WTC11 (cell line): Measurements from ENCODE around the gene IFNLR1. TPM values are rescaled to one million over a fixed set of nuclear protein-coding genes. Genes with fewer than 3 reads are reported as not detected.

ENCODE experiments used
- ATAC-seq: fragments of 200-7000 bp; cut with Tn5 transposase; 2 replicates; pipeline ENCODE4 v1.10.0; 2021; ENCODE audit warnings: mild to moderate bottlenecking, moderate library complexity
- CTCF ChIA-PET: fragments of 300-600 bp; sonication (Branson Sonifier 250); formaldehyde crosslinking; loops from one replicate; lab custom pipeline; 2021; ENCODE audit warnings: antibody characterized with exemption; lab: Charles Lee
- POLR2A ChIA-PET: fragments of 350-600 bp; sonication (Branson Sonifier 250); formaldehyde crosslinking; loops from one replicate; lab custom pipeline; 2021; ENCODE audit warnings: antibody characterized with exemption; lab: Charles Lee
- DNase-seq: peaks from one replicate; pipeline ENCODE4 v3.0.0; 2021; ENCODE audit warnings: low spot score
- H3K27ac Mint-ChIP-seq: 2 replicates; pipeline ENCODE4 v1.8.0; 2021; ENCODE audit warnings: mixed read lengths
- H3K27me3 Mint-ChIP-seq: 2 replicates; pipeline ENCODE4 v1.8.0; 2021; ENCODE audit warnings: low read depth, mild to moderate bottlenecking, moderate library complexity, mixed read lengths
- H3K36me3 Mint-ChIP-seq: 2 replicates; pipeline ENCODE4 v1.8.0; 2021; ENCODE audit warnings: mixed read lengths
- H3K4me1 Mint-ChIP-seq: 2 replicates; pipeline ENCODE4 v1.8.0; 2022; ENCODE audit warnings: mixed read lengths
- H3K4me3 Mint-ChIP-seq: 2 replicates; pipeline ENCODE4 v1.8.0; 2021; ENCODE audit warnings: mild to moderate bottlenecking, moderate library complexity, mixed read lengths
- H3K9me3 Mint-ChIP-seq: 2 replicates; pipeline ENCODE4 v1.8.0; 2021; ENCODE audit warnings: mixed read lengths
- ETV6 ChIP-seq: sonication (generic); formaldehyde crosslinking; IDR thresholded peaks from 2 replicates; pipeline ENCODE4 v1.8.1; 2022; ENCODE audit warnings: mild to moderate bottlenecking, missing genetic modification reagents
- GABPB1 ChIP-seq: sonication (generic); formaldehyde crosslinking; IDR thresholded peaks from 2 replicates; pipeline ENCODE4 v1.8.1; 2023; ENCODE audit warnings: mild to moderate bottlenecking, missing genetic modification reagents
- NR1H2 ChIP-seq: sonication (generic); formaldehyde crosslinking; IDR thresholded peaks from 2 replicates; pipeline ENCODE4 v1.9.0; 2021; ENCODE audit warnings: mild to moderate bottlenecking, moderate library complexity, missing genetic modification reagents
- NR2C2 ChIP-seq: sonication (generic); formaldehyde crosslinking; IDR thresholded peaks from 2 replicates; pipeline ENCODE4 v1.8.0; 2022; ENCODE audit warnings: mild to moderate bottlenecking, missing genetic modification reagents
- SMAD4 ChIP-seq: sonication (generic); formaldehyde crosslinking; IDR thresholded peaks from 2 replicates; pipeline ENCODE4 v1.8.0; 2022; ENCODE audit warnings: mild to moderate bottlenecking, missing genetic modification reagents
- SP1 ChIP-seq: sonication (generic); formaldehyde crosslinking; conservative IDR thresholded peaks from 2 replicates; pipeline ENCODE4 v1.8.1; 2022; ENCODE audit warnings: missing genetic modification reagents
- ZBTB21 ChIP-seq: sonication (generic); formaldehyde crosslinking; IDR thresholded peaks from 2 replicates; pipeline ENCODE4 v1.8.1; 2023; ENCODE audit warnings: mild to moderate bottlenecking, missing genetic modification reagents, borderline replicate concordance
- ZNF121 ChIP-seq: sonication (generic); formaldehyde crosslinking; IDR thresholded peaks from 2 replicates; pipeline ENCODE4 v1.8.0; 2023; ENCODE audit warnings: missing genetic modification reagents
- ZNF232 ChIP-seq: sonication (generic); formaldehyde crosslinking; IDR thresholded peaks from 2 replicates; pipeline ENCODE4 v1.8.0; 2022; ENCODE audit warnings: mild to moderate bottlenecking, missing genetic modification reagents
- total RNA-seq: library from RNA; stranded (reverse); gene quantifications from 3 replicates; pipeline ENCODE4 v1.2.3, GENCODE V29; 2021
- TF ChIP-seq, protein P1 (sequence below): sonication (generic); formaldehyde crosslinking; IDR thresholded peaks from 2 replicates; pipeline ENCODE4 v1.8.0; 2022; ENCODE audit warnings: mild to moderate bottlenecking, missing genetic modification reagents
- TF ChIP-seq, protein P2 (sequence below): sonication (generic); formaldehyde crosslinking; conservative IDR thresholded peaks from 2 replicates; pipeline ENCODE4 v1.8.1; 2023; ENCODE audit warnings: mild to moderate bottlenecking, low read depth, missing genetic modification reagents, moderate library complexity
- TF ChIP-seq, protein P3 (sequence below): sonication (generic); formaldehyde crosslinking; IDR thresholded peaks from 2 replicates; pipeline ENCODE4 v1.8.1; 2023; ENCODE audit warnings: mild to moderate bottlenecking, missing genetic modification reagents
- TF ChIP-seq, protein P4 (sequence below): fragments of 250-450 bp; sonication (Bioruptor Pico); IDR thresholded peaks from 2 replicates; pipeline ENCODE4 v1.9.0; 2021; ENCODE audit warnings: mild to moderate bottlenecking
- TF ChIP-seq, protein P5 (sequence below): sonication (generic); formaldehyde crosslinking; IDR thresholded peaks from 2 replicates; pipeline ENCODE4 v1.8.1; 2023; ENCODE audit warnings: mild to moderate bottlenecking, missing genetic modification reagents
- TF ChIP-seq, protein P6 (sequence below): sonication (generic); formaldehyde crosslinking; IDR thresholded peaks from 2 replicates; pipeline ENCODE4 v1.8.1; 2022; ENCODE audit warnings: mild to moderate bottlenecking, moderate library complexity, missing genetic modification reagents
- TF ChIP-seq, protein P7 (sequence below): sonication (generic); formaldehyde crosslinking; IDR thresholded peaks from 2 replicates; pipeline ENCODE4 v1.8.0; 2022; ENCODE audit warnings: missing genetic modification reagents
- TF ChIP-seq, protein P8 (sequence below): sonication (generic); formaldehyde crosslinking; conservative IDR thresholded peaks from 2 replicates; pipeline ENCODE4 v1.8.1; 2022; ENCODE audit warnings: mild to moderate bottlenecking, missing genetic modification reagents

Gene IFNLR1
- total RNA-seq, 1 experiment from 2014 or later: 6.6 TPM

GRCh38 chr1:24118410-24119242 is 68.5 kb downstream of the IFNLR1 start:
- H3K9me3 Mint-ChIP-seq: no peaks in the 10 kb centered on the region
- H3K4me1 Mint-ChIP-seq: peaks cover 20% of the 10 kb centered on the region
- POLR2A ChIA-PET: no interaction called here
- TF ChIP-seq, protein P1, sequence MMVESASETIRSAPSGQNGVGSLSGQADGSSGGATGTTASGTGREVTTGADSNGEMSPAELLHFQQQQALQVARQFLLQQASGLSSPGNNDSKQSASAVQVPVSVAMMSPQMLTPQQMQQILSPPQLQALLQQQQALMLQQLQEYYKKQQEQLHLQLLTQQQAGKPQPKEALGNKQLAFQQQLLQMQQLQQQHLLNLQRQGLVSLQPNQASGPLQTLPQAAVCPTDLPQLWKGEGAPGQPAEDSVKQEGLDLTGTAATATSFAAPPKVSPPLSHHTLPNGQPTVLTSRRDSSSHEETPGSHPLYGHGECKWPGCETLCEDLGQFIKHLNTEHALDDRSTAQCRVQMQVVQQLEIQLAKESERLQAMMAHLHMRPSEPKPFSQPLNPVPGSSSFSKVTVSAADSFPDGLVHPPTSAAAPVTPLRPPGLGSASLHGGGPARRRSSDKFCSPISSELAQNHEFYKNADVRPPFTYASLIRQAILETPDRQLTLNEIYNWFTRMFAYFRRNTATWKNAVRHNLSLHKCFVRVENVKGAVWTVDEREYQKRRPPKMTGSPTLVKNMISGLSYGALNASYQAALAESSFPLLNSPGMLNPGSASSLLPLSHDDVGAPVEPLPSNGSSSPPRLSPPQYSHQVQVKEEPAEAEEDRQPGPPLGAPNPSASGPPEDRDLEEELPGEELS: no peak
- TF ChIP-seq NR2C2: no peak
- no peak for TF ChIP-seq ZBTB21 (CRISPR knock-in tag)
- peak; percentile 59 for TF ChIP-seq GABPB1 (CRISPR knock-in tag)
- H3K4me3 Mint-ChIP-seq: no peak overlapping the region
- CTCF ChIA-PET: no interaction called here
- no peaks in the 10 kb centered on the region for H3K36me3 Mint-ChIP-seq
- ATAC-seq (no peak), DNase-seq (no peak)
- H3K27ac Mint-ChIP-seq: no peak overlapping the region
- no peaks in the 10 kb centered on the region for H3K27me3 Mint-ChIP-seq

- Mint-ChIP-seq H3K27ac (no peak overlapping the region), H3K4me1 (peaks cover 20% of the 10 kb centered on the region), H3K9me3 (no peaks in the 10 kb centered on the region), H3K27me3 (no peaks in the 10 kb centered on the region)
- CTCF ChIA-PET: interaction anchor here (1.1 to 2.1 kb wide), 3 partner anchors 16 to 274 kb away, joined by 3 to 10 read pairs (median 3); no protein-coding TSS in a partner anchor
- ATAC-seq: no peak
- POLR2A ChIA-PET: no interaction called here
- TF ChIP-seq, protein P2, sequence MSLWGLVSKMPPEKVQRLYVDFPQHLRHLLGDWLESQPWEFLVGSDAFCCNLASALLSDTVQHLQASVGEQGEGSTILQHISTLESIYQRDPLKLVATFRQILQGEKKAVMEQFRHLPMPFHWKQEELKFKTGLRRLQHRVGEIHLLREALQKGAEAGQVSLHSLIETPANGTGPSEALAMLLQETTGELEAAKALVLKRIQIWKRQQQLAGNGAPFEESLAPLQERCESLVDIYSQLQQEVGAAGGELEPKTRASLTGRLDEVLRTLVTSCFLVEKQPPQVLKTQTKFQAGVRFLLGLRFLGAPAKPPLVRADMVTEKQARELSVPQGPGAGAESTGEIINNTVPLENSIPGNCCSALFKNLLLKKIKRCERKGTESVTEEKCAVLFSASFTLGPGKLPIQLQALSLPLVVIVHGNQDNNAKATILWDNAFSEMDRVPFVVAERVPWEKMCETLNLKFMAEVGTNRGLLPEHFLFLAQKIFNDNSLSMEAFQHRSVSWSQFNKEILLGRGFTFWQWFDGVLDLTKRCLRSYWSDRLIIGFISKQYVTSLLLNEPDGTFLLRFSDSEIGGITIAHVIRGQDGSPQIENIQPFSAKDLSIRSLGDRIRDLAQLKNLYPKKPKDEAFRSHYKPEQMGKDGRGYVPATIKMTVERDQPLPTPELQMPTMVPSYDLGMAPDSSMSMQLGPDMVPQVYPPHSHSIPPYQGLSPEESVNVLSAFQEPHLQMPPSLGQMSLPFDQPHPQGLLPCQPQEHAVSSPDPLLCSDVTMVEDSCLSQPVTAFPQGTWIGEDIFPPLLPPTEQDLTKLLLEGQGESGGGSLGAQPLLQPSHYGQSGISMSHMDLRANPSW (CRISPR knock-in tag): no peak
- TF ChIP-seq, protein P3, sequence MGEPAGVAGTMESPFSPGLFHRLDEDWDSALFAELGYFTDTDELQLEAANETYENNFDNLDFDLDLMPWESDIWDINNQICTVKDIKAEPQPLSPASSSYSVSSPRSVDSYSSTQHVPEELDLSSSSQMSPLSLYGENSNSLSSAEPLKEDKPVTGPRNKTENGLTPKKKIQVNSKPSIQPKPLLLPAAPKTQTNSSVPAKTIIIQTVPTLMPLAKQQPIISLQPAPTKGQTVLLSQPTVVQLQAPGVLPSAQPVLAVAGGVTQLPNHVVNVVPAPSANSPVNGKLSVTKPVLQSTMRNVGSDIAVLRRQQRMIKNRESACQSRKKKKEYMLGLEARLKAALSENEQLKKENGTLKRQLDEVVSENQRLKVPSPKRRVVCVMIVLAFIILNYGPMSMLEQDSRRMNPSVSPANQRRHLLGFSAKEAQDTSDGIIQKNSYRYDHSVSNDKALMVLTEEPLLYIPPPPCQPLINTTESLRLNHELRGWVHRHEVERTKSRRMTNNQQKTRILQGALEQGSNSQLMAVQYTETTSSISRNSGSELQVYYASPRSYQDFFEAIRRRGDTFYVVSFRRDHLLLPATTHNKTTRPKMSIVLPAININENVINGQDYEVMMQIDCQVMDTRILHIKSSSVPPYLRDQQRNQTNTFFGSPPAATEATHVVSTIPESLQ (CRISPR knock-in tag): no peak
- TF ChIP-seq, protein P4, sequence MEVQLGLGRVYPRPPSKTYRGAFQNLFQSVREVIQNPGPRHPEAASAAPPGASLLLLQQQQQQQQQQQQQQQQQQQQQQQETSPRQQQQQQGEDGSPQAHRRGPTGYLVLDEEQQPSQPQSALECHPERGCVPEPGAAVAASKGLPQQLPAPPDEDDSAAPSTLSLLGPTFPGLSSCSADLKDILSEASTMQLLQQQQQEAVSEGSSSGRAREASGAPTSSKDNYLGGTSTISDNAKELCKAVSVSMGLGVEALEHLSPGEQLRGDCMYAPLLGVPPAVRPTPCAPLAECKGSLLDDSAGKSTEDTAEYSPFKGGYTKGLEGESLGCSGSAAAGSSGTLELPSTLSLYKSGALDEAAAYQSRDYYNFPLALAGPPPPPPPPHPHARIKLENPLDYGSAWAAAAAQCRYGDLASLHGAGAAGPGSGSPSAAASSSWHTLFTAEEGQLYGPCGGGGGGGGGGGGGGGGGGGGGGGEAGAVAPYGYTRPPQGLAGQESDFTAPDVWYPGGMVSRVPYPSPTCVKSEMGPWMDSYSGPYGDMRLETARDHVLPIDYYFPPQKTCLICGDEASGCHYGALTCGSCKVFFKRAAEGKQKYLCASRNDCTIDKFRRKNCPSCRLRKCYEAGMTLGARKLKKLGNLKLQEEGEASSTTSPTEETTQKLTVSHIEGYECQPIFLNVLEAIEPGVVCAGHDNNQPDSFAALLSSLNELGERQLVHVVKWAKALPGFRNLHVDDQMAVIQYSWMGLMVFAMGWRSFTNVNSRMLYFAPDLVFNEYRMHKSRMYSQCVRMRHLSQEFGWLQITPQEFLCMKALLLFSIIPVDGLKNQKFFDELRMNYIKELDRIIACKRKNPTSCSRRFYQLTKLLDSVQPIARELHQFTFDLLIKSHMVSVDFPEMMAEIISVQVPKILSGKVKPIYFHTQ: no peak
- TF ChIP-seq SMAD4 (CRISPR knock-in tag) (no peak), ZNF121 (CRISPR knock-in tag) (no peak), SP1 (CRISPR knock-in tag) (no peak), ZNF232 (no peak), ETV6 (CRISPR knock-in tag) (no peak), NR1H2 (CRISPR knock-in tag) (no peak)
- TF ChIP-seq, protein P5, sequence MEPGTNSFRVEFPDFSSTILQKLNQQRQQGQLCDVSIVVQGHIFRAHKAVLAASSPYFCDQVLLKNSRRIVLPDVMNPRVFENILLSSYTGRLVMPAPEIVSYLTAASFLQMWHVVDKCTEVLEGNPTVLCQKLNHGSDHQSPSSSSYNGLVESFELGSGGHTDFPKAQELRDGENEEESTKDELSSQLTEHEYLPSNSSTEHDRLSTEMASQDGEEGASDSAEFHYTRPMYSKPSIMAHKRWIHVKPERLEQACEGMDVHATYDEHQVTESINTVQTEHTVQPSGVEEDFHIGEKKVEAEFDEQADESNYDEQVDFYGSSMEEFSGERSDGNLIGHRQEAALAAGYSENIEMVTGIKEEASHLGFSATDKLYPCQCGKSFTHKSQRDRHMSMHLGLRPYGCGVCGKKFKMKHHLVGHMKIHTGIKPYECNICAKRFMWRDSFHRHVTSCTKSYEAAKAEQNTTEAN (CRISPR knock-in tag): no peak
- TF ChIP-seq, protein P6, sequence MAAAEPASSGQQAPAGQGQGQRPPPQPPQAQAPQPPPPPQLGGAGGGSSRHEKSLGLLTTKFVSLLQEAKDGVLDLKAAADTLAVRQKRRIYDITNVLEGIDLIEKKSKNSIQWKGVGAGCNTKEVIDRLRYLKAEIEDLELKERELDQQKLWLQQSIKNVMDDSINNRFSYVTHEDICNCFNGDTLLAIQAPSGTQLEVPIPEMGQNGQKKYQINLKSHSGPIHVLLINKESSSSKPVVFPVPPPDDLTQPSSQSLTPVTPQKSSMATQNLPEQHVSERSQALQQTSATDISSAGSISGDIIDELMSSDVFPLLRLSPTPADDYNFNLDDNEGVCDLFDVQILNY (CRISPR knock-in tag): no peak
- TF ChIP-seq, protein P7, sequence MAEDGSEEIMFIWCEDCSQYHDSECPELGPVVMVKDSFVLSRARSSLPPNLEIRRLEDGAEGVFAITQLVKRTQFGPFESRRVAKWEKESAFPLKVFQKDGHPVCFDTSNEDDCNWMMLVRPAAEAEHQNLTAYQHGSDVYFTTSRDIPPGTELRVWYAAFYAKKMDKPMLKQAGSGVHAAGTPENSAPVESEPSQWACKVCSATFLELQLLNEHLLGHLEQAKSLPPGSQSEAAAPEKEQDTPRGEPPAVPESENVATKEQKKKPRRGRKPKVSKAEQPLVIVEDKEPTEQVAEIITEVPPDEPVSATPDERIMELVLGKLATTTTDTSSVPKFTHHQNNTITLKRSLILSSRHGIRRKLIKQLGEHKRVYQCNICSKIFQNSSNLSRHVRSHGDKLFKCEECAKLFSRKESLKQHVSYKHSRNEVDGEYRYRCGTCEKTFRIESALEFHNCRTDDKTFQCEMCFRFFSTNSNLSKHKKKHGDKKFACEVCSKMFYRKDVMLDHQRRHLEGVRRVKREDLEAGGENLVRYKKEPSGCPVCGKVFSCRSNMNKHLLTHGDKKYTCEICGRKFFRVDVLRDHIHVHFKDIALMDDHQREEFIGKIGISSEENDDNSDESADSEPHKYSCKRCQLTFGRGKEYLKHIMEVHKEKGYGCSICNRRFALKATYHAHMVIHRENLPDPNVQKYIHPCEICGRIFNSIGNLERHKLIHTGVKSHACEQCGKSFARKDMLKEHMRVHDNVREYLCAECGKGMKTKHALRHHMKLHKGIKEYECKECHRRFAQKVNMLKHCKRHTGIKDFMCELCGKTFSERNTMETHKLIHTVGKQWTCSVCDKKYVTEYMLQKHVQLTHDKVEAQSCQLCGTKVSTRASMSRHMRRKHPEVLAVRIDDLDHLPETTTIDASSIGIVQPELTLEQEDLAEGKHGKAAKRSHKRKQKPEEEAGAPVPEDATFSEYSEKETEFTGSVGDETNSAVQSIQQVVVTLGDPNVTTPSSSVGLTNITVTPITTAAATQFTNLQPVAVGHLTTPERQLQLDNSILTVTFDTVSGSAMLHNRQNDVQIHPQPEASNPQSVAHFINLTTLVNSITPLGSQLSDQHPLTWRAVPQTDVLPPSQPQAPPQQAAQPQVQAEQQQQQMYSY (CRISPR knock-in tag): no peak
- TF ChIP-seq, protein P8, sequence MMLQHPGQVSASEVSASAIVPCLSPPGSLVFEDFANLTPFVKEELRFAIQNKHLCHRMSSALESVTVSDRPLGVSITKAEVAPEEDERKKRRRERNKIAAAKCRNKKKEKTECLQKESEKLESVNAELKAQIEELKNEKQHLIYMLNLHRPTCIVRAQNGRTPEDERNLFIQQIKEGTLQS: no peak
- TF ChIP-seq, all 79 proteins: peak for 0
- no peak for DNase-seq
- H3K4me3 Mint-ChIP-seq: no peak overlapping the region
- no peaks in the 10 kb centered on the region for H3K36me3 Mint-ChIP-seq
Observed at GRCh38 chr1:24117722-24118409, 69.2 kb downstream of the IFNLR1 start.
